NB4 (cell line): ENCODE results near the gene IGFBP2.

Experiments used
- DNase-seq: peaks from one replicate; pipeline ENCODE4 v3.0.0; 2010; ENCODE audit warnings: low read depth
- H3K4me3 ChIP-seq: one replicate; pipeline ENCODE4 v1.5.1; 2011; ENCODE audit warnings: mild to moderate bottlenecking, low read depth, low read length, moderate library complexity
- CTCF ChIP-seq: IDR thresholded peaks from one replicate; pipeline ENCODE4 v1.5.1; 2012; ENCODE audit warnings: low read depth, low read length
- MAX ChIP-seq: IDR thresholded peaks from 2 replicates; pipeline ENCODE4 v1.6.1; 2011; ENCODE audit warnings: low read depth, low read length
- MYC ChIP-seq: IDR thresholded peaks from 2 replicates; pipeline ENCODE4 v1.6.1; 2011; ENCODE audit warnings: low read depth, low read length
- POLR2A ChIP-seq: IDR thresholded peaks from 2 replicates; pipeline ENCODE4 v1.6.1; 2011; ENCODE audit warnings: mild to moderate bottlenecking; ENCODE audit not compliant: insufficient read length; ENCODE audit errors: extremely low read depth

IGFBP2 gene

GRCh38 chr2:216632346-216632951 is 771 bp upstream of the IGFBP2 start:
- H3K4me3 ChIP-seq: peak overlapping the region; percentile 64
- no peak for TF ChIP-seq CTCF
- TF ChIP-seq MYC: peak; percentile 36

GRCh38 chr2:216633616-216634369 is 573 bp downstream of the IGFBP2 start:
- DNase-seq: peak; percentile 75
- TF ChIP-seq MYC (peak; percentile 34; the same call in 1 of the 2 replicates), MAX (no peak)
- H3K4me3 ChIP-seq: peak overlapping the region; percentile 97

More at GRCh38 chr2:216632346-216632951, 771 bp upstream of the IGFBP2 start:
- DNase-seq: peak; percentile 29

GRCh38 chr2:216634370-216635148 is 1.3 kb downstream of the IGFBP2 start:
- H3K4me3 ChIP-seq: peak overlapping the region; percentile 97
- TF ChIP-seq POLR2A (no peak), MAX (no peak), MYC (no peak), CTCF (no peak)
- DNase-seq: peak; percentile 63

- peak overlapping the region; percentile 97 for H3K4me3 ChIP-seq
- no peak for DNase-seq
- TF ChIP-seq MAX (peak; percentile 36; the same call in 1 of the 2 replicates), CTCF (no peak), MYC (peak; percentile 32; the same call in 1 of the 2 replicates)
Measured at GRCh38 chr2:216635171-216635570, 2.0 kb downstream of the IGFBP2 start.

GRCh38 chr2:216635701-216636550 is 2.7 kb downstream of the IGFBP2 start:
- H3K4me3 ChIP-seq: peak overlapping the region; percentile 97
- TF ChIP-seq MAX: no peak
- TF ChIP-seq MYC: no peak
- no peak for TF ChIP-seq CTCF
- TF ChIP-seq POLR2A: no peak
- no peak for DNase-seq
